ENCODE measurements around the gene CXCR3. TPM values are rescaled to one million over a fixed set of nuclear protein-coding genes. Genes with fewer than 3 reads are reported as not detected.

Gene CXCR3
- total RNA-seq: not detected in 2 replicates

GRCh38 chrX:71618303-71618721, at the start of gene CXCR3:
Gene CXCR3 (minus strand): TSS chrX:71618511. CDS start chrX:71618449, 62 bp downstream.

DNA sequence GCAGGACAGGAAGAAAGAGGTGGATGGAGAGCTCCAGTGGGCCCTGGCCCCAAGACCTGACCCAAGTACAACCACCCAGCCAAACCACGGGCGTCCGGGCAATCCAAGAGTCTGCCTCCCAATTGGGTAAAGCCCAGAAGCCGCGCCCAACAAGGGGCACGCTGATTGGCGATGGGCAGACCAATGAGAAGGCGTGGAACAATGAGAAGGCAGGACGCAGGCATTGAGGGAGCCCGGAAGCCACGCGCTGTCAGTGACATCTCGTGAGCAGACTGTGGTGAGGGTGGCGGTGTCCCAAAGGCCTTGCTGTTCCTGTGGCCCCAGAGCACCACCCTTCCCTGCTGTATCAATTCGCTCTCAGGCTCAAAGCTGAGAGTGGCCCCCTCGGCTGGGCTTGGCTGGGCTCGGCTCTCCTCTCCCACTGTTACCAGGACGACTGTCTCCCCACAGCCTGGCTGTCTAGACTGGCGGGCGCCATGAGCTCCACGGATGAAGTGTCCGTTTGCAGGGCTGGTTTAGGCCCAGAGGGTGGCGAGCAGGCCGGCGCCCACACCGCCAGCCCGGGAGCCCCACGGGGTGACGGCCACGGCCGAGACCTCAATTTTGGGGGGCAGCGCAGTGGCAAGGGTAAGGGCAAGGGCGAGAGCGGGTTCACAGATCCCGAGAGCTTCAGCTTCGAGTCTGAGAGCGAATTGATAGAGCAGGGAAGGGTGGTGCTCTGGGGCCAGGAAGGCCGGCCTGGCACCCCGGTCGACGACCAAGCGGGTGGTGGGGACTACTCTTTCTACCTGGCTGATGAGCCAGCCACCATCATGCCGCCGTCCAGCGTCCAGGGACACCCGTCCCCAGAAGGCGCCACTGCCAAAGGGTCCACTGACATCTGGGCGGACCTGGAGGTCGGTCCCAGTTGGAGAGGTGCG, 49.3 kb upstream of the CXCR3 start, which contains the start of gene LOC101059915:
LOC101059915 (plus strand) TSS at position 219 of the 920 bp plus-strand sequence.

DNA sequence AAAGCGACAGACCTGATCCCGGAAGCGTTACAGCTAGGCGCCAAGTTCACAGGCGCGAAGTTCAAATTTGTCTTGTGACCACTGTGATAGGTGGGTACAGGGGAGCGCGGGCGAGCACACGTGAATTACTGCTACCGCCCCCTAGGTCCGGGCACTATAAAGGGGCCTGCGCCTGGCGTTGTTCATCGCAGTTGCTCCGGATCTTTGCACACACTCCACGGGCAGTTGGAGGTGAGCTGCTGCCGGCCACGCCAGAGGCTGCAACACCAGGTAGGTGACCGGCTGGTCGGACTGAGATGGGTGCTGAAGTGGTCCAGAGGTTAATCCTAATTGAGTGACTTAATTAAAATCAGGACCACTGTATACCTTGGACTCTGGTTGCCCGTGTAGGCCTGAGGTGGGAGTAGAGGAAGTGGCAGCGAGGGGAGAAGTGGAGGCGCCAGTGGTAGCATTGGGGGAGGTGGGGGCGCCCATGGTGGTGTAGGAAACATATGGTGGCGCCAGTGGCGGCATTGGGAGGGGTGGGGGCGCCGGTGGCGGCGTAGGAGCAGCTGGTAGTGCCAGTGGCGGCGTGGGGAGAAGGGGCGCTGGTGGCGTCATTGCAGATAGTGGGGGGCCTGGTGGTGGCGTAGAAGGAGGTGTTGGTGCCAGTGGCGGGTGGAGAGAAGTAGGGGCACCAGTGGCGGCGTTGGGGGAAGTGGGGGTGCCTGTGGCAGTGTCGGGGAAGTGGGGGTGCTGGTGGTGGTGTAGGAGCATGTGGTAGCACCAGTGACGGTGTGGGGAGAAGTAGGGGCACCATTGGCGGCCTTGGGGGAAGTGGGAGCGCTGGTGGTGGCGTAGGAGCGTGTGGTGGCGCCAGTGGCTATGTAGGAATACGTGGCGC, 39.8 kb downstream of the CXCR3 start, which contains the start of gene GCNA:
GCNA (plus strand) TSS at position 185 of the 883 bp plus-strand sequence. CDS start 2,385 bp downstream, outside the sequence.

Other genes with a start within 250 kb of the CXCR3 start
- 68.8 and 119 TPM in 2 replicates for gene OGT, start 85.4 kb downstream of the CXCR3 start, total RNA-seq
- gene GCNA, start 40.1 kb downstream of the CXCR3 start, total RNA-seq: 0.98 and 1.5 TPM in 2 replicates
- gene CXorf49, start 99.8 kb upstream of the CXCR3 start, total RNA-seq: not detected in 2 replicates
- not detected in 2 replicates for gene CXorf49B, start 144.8 kb upstream of the CXCR3 start, total RNA-seq

Data from dermis lymphatic vessel endothelial cell (primary cell).